ENCODE data around the gene ARL4D. TPM values are rescaled to one million over a fixed set of nuclear protein-coding genes. Genes with fewer than 3 reads are reported as not detected.

Gene ARL4D
- polyA plus RNA-seq, 3 donors, result 8.8 to 11.0 (median 10.9) TPM

DNA sequence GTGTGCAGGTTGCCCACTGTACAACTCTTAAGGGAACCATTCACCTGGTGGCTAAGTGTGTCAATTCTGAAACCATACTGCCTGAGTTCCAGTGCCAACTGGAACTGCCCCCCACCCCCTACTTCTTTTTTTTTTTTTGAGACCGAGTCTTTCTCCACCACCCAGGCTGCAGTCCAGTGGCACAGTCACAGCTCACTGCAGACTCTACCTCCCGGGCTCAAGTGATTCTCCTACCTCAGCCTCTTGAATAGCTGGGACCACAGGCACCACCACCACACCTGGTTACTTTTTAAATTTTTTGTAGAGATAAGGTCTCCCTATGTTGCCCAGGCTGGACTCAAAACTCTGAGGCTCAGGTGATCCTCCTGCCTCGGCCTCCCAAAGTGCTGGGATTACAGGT, 44.6 kb downstream of the ARL4D start:
- DNase-seq (ENCODE audit: extremely low read depth in 1 of 11, low read depth in 9 of 11, low spot score in 4 of 11), result no peak

GRCh38 chr17:43444223-43445008, 45.6 kb downstream of the ARL4D start:
- no peak for DNase-seq (ENCODE audit: extremely low read depth in 1 of 11, low read depth in 9 of 11, low spot score in 4 of 11)

- no peak for DNase-seq (ENCODE audit: extremely low read depth in 1 of 11, low read depth in 9 of 11, low spot score in 4 of 11)
Measured at GRCh38 chr17:43445009-43445589, 46.3 kb downstream of the ARL4D start.

DNA sequence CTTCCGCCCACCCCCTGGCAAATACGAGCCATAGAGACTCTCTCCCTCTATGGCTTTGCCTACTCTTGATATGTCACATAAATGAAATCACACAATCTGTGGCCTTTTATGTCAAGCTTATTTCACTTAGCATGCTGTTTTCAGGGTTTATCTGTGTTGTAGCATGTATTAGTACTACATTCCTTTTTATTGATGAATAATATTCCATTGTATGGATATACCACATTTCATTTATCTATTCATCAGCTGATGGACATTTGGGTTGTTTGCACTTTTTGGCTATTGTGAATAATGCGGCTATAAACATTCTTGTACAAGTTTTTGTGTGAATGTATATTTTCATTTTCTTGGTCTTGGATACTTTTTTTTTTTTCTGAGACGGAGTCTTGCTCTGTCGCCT, 48.0 kb downstream of the ARL4D start:
- no peak for DNase-seq (ENCODE audit: extremely low read depth in 1 of 11, low read depth in 9 of 11, low spot score in 4 of 11)

GRCh38 chr17:43448720-43449469, 50.1 kb downstream of the ARL4D start:
- no peak for DNase-seq (ENCODE audit: extremely low read depth in 1 of 11, low read depth in 9 of 11, low spot score in 4 of 11)

- peak in 6 of 11 donors; percentile 51 to 78 (median 56) for DNase-seq (ENCODE audit: extremely low read depth in 1 of 11, low read depth in 9 of 11, low spot score in 4 of 11)
Measured at GRCh38 chr17:43449470-43450248, 50.9 kb downstream of the ARL4D start.

Other genes starting within 250 kb of the ARL4D start
- 100 to 1,000 TPM; 107 to 122 (median 122) TPM for gene NBR1, start 227.8 kb upstream of the ARL4D start, polyA plus RNA-seq (ENCODE audit: insufficient read length in 3 of 3)
- gene TMEM106A, start 187.1 kb upstream of the ARL4D start, polyA plus RNA-seq (ENCODE audit: insufficient read length in 3 of 3), result 10 to 100 TPM; 15.2 to 30.7 (median 17.3) TPM
- 10 to 100 TPM; 11.3 to 42.6 (median 12.3) TPM for gene CCDC200, start 170.4 kb upstream of the ARL4D start, polyA plus RNA-seq (ENCODE audit: insufficient read length in 3 of 3)
- not detected for gene RNU2-1, start 165.0 kb upstream of the ARL4D start, polyA plus RNA-seq (ENCODE audit: insufficient read length in 3 of 3)
- gene DHX8, start 85.0 kb downstream of the ARL4D start, polyA plus RNA-seq (ENCODE audit: insufficient read length in 3 of 3), result 10 to 100 TPM; 38.4 to 43.1 (median 42.1) TPM
- 10 to 100 TPM; 34.3 to 45.7 (median 45.6) TPM for gene ETV4, start 147.3 kb downstream of the ARL4D start, polyA plus RNA-seq (ENCODE audit: insufficient read length in 3 of 3)